Hepatocyte (in vitro differentiated cells): ENCODE measurements around the gene SNX24.

Source experiments
- EZH2 ChIP-seq: fragments of 200-600 bp; sonication (generic); IDR thresholded peaks from 2 replicates; pipeline ENCODE4 v1.6.1; 2016; ENCODE audit warnings: antibody characterized with exemption, mild to moderate bottlenecking, borderline replicate concordance
- EZH2phosphoT487 ChIP-seq: fragments of 200-600 bp; sonication (generic); IDR thresholded peaks from one replicate; pipeline ENCODE4 v1.6.1; 2018; ENCODE audit warnings: antibody characterized with exemption, mild to moderate bottlenecking, low read depth, moderate library complexity; ENCODE audit not compliant: unreplicated experiment, severe bottlenecking
- TF ChIP-seq, protein P1 (sequence below): fragments of 200-600 bp; sonication (generic); IDR thresholded peaks from 2 replicates; pipeline ENCODE4 v1.5.1; 2016; ENCODE audit warnings: antibody characterized with exemption, mild to moderate bottlenecking; ENCODE audit not compliant: poor library complexity

GRCh38 chr5:122981846-122982245, 136.4 kb downstream of the SNX24 start:
- TF ChIP-seq, protein P1, sequence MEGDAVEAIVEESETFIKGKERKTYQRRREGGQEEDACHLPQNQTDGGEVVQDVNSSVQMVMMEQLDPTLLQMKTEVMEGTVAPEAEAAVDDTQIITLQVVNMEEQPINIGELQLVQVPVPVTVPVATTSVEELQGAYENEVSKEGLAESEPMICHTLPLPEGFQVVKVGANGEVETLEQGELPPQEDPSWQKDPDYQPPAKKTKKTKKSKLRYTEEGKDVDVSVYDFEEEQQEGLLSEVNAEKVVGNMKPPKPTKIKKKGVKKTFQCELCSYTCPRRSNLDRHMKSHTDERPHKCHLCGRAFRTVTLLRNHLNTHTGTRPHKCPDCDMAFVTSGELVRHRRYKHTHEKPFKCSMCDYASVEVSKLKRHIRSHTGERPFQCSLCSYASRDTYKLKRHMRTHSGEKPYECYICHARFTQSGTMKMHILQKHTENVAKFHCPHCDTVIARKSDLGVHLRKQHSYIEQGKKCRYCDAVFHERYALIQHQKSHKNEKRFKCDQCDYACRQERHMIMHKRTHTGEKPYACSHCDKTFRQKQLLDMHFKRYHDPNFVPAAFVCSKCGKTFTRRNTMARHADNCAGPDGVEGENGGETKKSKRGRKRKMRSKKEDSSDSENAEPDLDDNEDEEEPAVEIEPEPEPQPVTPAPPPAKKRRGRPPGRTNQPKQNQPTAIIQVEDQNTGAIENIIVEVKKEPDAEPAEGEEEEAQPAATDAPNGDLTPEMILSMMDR, result no peak
- no peak for TF ChIP-seq EZH2
- TF ChIP-seq EZH2phosphoT487, result no peak
